GM18873 (cell line): ENCODE data around the gene ZNF346.
"Not testable (repeated sequence)": the region's sequence is repeated elsewhere in the genome, so short reads cannot be mapped to it uniquely, and the experiment has no call there.

Experiments used
- ATAC-seq: cut with Tn5 transposase; IDR thresholded peaks from one replicate; pipeline ENCODE4 v1.9.1; 2021; ENCODE audit warnings: mild to moderate bottlenecking, moderate library complexity, moderate number of reproducible peaks; ENCODE audit not compliant: unreplicated experiment, low FRiP score

The ZNF346 gene

DNA sequence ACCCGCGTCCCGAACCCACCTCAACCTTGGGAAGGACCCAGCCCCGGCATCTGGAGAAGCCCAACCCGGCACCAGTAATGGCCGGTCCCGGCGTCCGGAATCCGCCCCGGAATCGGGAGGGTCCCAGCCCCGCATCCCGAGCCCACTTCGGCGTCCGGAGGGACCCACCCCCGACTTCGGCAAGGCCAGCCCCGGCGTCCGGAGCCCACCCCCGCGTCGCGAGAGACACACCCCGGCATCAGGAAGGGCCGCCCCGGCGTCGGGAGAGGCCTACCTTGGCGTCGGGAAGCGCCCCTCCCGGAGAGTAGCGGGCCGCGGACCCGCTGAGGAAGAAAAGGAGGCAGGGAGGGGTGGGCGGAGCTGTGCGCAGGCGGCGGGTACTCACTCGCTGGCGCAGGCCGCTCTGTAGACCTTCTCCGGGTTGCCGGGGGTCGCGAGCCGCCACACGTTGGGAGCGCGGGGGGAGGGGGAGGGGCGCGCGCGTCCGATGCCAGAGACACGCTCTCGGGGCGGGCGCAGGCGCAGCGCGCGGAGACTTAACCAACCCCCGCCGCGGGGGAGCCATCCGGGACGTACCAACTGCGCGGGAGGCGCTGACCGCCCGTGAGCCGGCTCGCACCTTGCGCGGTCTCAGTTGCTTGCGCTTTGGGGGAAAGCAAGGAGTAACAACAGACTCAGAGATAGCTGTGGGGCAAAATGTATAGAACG is 16.1 kb upstream of the ZNF346 start, which contains the start of gene UIMC1:
TSS of gene UIMC1 (minus strand) at position 515 of the 708 bp plus-strand sequence. CDS start 24,164 bp downstream, outside the sequence.
- peak; percentile 60 for ATAC-seq

GRCh38 chr5:177008716-177009115 is 13.8 kb upstream of the ZNF346 start:
- no peak for ATAC-seq

DNA sequence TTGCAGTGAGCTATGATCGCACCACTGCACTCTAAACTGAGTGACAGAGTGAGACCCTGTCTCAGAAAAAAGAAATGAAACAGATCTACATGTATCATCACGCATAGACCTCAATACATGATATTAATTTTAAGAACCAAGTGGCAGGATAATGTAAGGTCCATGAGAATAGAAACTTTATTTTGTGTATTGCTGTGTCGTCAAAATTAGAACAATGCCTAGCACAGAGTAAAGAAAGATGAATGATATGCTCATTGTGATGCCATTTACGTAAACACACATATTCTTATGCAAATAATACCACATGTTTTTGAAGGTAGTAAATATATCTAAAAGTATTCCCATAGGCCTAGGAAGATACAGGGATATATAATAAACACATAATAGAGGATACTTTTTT is 12.3 kb upstream of the ZNF346 start:
- no peak for ATAC-seq

GRCh38 chr5:177015156-177015555 is 7.3 kb upstream of the ZNF346 start:
- no peak for ATAC-seq

- no peak for ATAC-seq
These were observed 4.2 kb upstream of the ZNF346 start for GRCh38 chr5:177018341-177018740.

GRCh38 chr5:177020033-177020432 is 2.5 kb upstream of the ZNF346 start:
- no peak for ATAC-seq

- ATAC-seq = no peak
These were observed 788 bp downstream of the ZNF346 start for GRCh38 chr5:177023303-177023664.

- no peak for ATAC-seq
These were observed 2.1 kb downstream of the ZNF346 start for GRCh38 chr5:177024559-177024958.

DNA sequence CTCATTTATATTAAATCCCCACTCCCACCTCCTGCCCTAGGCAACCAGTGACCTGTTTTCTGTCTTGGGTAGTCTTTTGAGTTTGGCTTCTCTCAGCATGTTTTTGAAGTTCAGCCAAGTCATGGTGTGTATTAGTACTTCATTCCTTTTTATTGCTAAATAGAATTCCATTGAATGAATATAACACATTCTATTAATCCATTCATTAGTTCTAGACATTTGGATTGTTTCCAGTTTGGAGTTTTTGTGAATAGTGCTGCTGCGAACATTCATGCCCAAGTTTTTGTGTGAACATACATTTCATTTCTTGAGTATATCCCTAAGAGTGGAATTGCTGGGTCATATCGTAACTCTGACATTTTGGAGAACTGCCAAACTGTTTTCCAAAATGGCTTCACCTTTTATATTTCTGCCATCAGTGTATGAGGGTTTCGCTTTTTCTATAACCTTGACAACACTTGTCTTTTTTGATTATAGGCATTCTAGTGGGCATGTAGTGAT is 2.7 kb downstream of the ZNF346 start:
- no peak for ATAC-seq

DNA sequence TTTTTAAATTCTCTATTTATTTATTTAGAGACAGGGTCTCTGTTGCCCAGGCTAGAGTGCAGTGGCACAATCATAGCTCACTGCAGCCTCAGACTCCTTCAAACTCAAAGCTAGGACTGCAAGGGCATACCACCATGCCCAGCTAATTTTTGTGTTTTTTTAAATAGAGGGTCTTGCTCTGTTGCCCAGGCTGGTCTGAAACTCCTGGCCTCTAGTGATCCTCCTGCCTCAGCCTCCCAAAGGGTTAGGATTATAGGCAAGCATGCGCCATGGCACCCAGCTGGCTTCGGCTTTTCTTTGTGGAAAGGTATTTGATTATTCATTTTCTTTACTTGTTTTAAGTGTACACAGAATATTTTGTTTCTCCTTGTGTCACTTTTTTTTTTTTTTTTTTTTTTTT is 5.2 kb downstream of the ZNF346 start:
- no peak for ATAC-seq

- no peak for ATAC-seq
These were observed 7.0 kb downstream of the ZNF346 start for GRCh38 chr5:177029498-177029897.

DNA sequence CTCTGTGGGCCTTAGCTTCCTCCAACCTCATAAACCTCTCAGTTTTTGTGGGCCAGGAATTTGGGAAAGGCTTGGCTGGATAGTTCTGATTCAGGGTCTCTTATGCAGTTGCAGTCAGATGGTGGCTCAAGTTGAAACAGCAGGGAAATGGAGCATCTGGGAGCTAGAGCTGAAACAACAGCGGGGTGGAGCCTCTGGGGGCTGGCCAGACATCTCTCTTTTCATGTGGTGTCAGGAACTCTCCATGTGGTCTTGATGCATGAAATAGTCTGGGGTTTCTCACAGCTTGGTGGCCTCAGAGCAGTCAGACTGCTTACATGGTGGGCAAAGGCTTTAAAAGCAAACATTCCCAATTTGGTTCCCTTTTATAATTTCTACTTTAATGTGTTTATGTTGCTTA is 13.5 kb downstream of the ZNF346 start:
- no peak for ATAC-seq

GRCh38 chr5:177036443-177036842 is 13.9 kb downstream of the ZNF346 start:
- no peak for ATAC-seq

DNA sequence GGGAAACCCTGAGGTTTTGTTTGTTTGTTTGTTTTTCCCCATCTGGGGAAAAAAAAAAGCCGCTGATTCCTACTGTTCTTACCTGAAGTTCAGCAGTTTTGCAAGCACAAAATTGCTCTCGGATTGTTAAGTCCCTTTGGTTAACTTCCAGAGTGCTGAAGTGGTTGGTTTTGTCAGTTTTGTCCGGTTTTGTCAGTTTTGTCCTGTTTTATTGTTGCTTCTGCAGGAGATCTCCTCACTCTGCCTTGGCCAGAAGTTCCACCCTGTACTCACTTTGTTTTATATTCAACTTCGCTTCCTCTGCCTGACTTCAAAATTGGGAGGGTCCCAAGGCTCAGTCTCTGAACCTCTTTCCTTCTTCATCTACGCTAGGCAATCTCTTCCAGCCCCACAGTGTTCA is 14.4 kb downstream of the ZNF346 start:
- no peak for ATAC-seq

GRCh38 chr5:177040814-177041420 is 18.4 kb downstream of the ZNF346 start:
- no peak for ATAC-seq

- no peak for ATAC-seq
These were observed 19.4 kb downstream of the ZNF346 start for GRCh38 chr5:177041936-177042335.

GRCh38 chr5:177043114-177043513 is 20.6 kb downstream of the ZNF346 start:
- no peak for ATAC-seq

DNA sequence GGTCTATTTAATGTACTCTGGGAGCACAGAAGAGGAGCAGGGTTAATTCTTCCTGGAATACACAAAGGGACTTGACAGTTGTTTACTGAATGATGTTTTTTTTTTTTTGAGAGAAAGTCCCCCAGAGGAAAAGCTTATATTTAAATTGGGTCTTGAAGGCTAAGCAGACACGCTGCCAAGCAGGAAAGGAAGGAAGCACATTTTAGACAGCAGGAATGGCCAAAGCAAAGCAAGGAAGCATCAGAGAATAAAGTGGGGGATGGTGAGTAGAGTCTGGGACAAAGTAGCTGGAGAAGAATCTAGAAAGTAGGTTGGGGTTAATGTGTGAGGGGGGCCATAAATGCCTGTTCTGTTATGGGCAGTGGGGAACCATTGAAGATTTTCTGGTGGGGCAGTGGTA is 21.5 kb downstream of the ZNF346 start:
- no peak for ATAC-seq

GRCh38 chr5:177044641-177045040 is 22.1 kb downstream of the ZNF346 start:
- no peak for ATAC-seq

DNA sequence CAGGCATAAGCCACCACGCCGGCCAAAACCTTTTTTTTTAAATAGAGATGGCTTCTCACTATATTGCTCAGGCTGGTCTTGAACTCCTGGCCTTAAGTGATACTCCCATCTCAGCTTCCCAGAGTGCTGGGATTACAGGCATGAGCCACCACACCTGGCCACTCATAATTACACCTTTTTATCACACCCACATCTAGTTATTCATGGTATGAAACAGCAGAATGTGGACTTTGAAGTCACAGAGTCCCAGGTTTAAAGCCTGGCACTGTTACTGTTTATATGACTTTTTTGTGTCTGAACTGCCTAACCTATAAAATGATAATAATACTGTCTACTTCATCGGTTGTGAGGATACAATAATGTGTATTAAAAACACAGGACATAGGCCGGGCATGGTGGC is 23.1 kb downstream of the ZNF346 start:
- ATAC-seq = no peak

GRCh38 chr5:177048531-177048930 is 26.0 kb downstream of the ZNF346 start:
- not testable (repeated sequence) for ATAC-seq

- no peak for ATAC-seq
These were observed 26.8 kb downstream of the ZNF346 start for GRCh38 chr5:177049285-177049684.
